Calu3 (cell line): Measurements from ENCODE around the gene IFT80. TPM values are rescaled to one million over a fixed set of nuclear protein-coding genes. Genes with fewer than 3 reads are reported as not detected.
A peak's percentile ranks its signal among the peaks of the same experiment; 100 is the strongest.

ENCODE experiments used
- BruUV-seq: library from RNA; stranded (reverse); fragments of 400-500 nt; replicated peaks from 2 replicates; lab custom pipeline; 2021; lab: Mats Ljungman, UMichigan
- CTCF ChIA-PET: fragments of 300-600 bp; sonication (Branson Sonifier 250); formaldehyde crosslinking; loops from one replicate; lab custom pipeline; 2022; ENCODE audit warnings: antibody characterized with exemption; lab: Charles Lee
- DNase-seq: peaks from one replicate; pipeline ENCODE4 v3.0.0; 2022
- H3K27ac Mint-ChIP-seq: one replicate; pipeline ENCODE4 v1.8.0; 2022; ENCODE audit warnings: mixed read lengths; ENCODE audit not compliant: unreplicated experiment
- H3K27me3 Mint-ChIP-seq: one replicate; pipeline ENCODE4 v1.8.0; 2022; ENCODE audit warnings: mixed read lengths; ENCODE audit not compliant: unreplicated experiment
- H3K36me3 Mint-ChIP-seq: one replicate; pipeline ENCODE4 v1.8.0; 2022; ENCODE audit warnings: mild to moderate bottlenecking, moderate library complexity, mixed read lengths; ENCODE audit not compliant: insufficient read depth, unreplicated experiment
- H3K4me1 Mint-ChIP-seq: one replicate; pipeline ENCODE4 v1.8.0; 2022; ENCODE audit warnings: mild to moderate bottlenecking, low read depth, mixed read lengths; ENCODE audit not compliant: unreplicated experiment
- H3K4me3 Mint-ChIP-seq: one replicate; pipeline ENCODE4 v1.8.0; 2022; ENCODE audit warnings: mild to moderate bottlenecking, low read depth, moderate library complexity, mixed read lengths; ENCODE audit not compliant: unreplicated experiment
- H3K9me3 Mint-ChIP-seq: one replicate; pipeline ENCODE4 v1.8.0; 2022; ENCODE audit warnings: low read depth, mixed read lengths; ENCODE audit not compliant: unreplicated experiment
- CTCF ChIP-seq: fragments of 200-600 bp; IDR thresholded peaks from one replicate; pipeline ENCODE4 v1.8.0; 2022; ENCODE audit warnings: antibody characterized with exemption; ENCODE audit not compliant: unreplicated experiment
- intact Hi-C: fragments of 100-400 bp; cut with micrococcal nuclease; formaldehyde crosslinking; loops from one replicate; pipeline ENCODE4 v1.10.0; 2022; ENCODE audit not compliant: unreplicated experiment
- total RNA-seq: library from RNA; stranded (reverse); gene quantifications from 2 replicates; pipeline ENCODE4 v1.2.3, GENCODE V29; 2022

The IFT80 gene
- total RNA-seq, 1 experiment from 2014 or later: 58.0 TPM

GRCh38 chr3:160232014-160232413, 167.0 kb downstream of the IFT80 start:
- no peaks in the 10 kb centered on the region for H3K27me3 Mint-ChIP-seq
- CTCF ChIA-PET: no interaction called here
- H3K4me3 Mint-ChIP-seq: no peak overlapping the region
- H3K36me3 Mint-ChIP-seq: no peaks in the 10 kb centered on the region
- no TSS peak for BruUV-seq
- DNase-seq: no peak
- TF ChIP-seq CTCF: no peak
- H3K4me1 Mint-ChIP-seq: no peaks in the 10 kb centered on the region
- H3K9me3 Mint-ChIP-seq: no peaks in the 10 kb centered on the region
- H3K27ac Mint-ChIP-seq: no peak overlapping the region
- intact Hi-C loops: no loop called here

GRCh38 chr3:160227419-160227818, 171.6 kb downstream of the IFT80 start:
- CTCF ChIA-PET: no interaction called here
- Mint-ChIP-seq H3K9me3 (no peaks in the 10 kb centered on the region), H3K4me1 (no peaks in the 10 kb centered on the region), H3K27me3 (peaks cover 13% of the 10 kb centered on the region), H3K4me3 (no peak overlapping the region), H3K27ac (no peak overlapping the region), H3K36me3 (peaks cover 23% of the 10 kb centered on the region)
- no peak for DNase-seq
- no peak for TF ChIP-seq CTCF
- BruUV-seq: no TSS peak
- intact Hi-C loops: loop anchor here (5.0 kb wide), 3 partner anchors 65 to 185 kb away; no protein-coding TSS in a partner anchor

- DNase-seq: peak; percentile 52
- H3K4me3 Mint-ChIP-seq: peak overlapping the region; percentile 85
- peaks cover 8% of the 10 kb centered on the region for H3K4me1 Mint-ChIP-seq
- H3K27me3 Mint-ChIP-seq: peaks cover 13% of the 10 kb centered on the region
- no peak for TF ChIP-seq CTCF
- H3K27ac Mint-ChIP-seq: peak overlapping the region; percentile 24
- CTCF ChIA-PET: interaction anchor here (1.2 to 1.4 kb wide), 3 partner anchors 63 to 194 kb away, joined by 5 to 8 read pairs (median 7); no protein-coding TSS in a partner anchor
- intact Hi-C loops: loop anchor here (5.0 kb wide), 3 partner anchors 64 to 186 kb away; no protein-coding TSS in a partner anchor
- BruUV-seq: no TSS peak
- no peaks in the 10 kb centered on the region for H3K9me3 Mint-ChIP-seq
- H3K36me3 Mint-ChIP-seq: peaks cover 23% of the 10 kb centered on the region
These were observed 172.8 kb downstream of the IFT80 start for GRCh38 chr3:160226026-160226907.

GRCh38 chr3:160225176-160226025, 173.6 kb downstream of the IFT80 start, which contains the start of gene C3orf80:
TSS of gene C3orf80 (plus strand) at chr3:160225422. CDS start at chr3:160225636, 214 bp downstream.
- intact Hi-C loops: loop anchor here (5.0 kb wide), 3 partner anchors 63 to 187 kb away; no protein-coding TSS in a partner anchor

More at GRCh38 chr3:160225176-160226025, 173.6 kb downstream of the IFT80 start, which contains the start of gene C3orf80:
- Mint-ChIP-seq H3K36me3 (peaks cover 23% of the 10 kb centered on the region), H3K27me3 (peaks cover 13% of the 10 kb centered on the region), H3K27ac (peak within 1 kb of the TSS; percentile 59), H3K9me3 (no peaks in the 10 kb centered on the region), H3K4me1 (peaks cover 9% of the 10 kb centered on the region), H3K4me3 (peak within 1 kb of the TSS; percentile 85)
- CTCF ChIA-PET: interaction anchor here (0.5 to 1.4 kb wide), 6 partner anchors 27 to 1502 kb away, joined by 3 to 8 read pairs (median 5); no protein-coding TSS in a partner anchor
- DNase-seq: peak; percentile 81
- TF ChIP-seq CTCF: no peak
- no TSS peak for BruUV-seq
